ENCODE measurements around the gene CTRL.
A peak's percentile ranks its signal among the peaks of the same experiment; 100 is the strongest.

CTRL gene

GRCh38 chr16:67962135-67962534 lies 30.5 kb upstream of the CTRL start:
- DNase-seq: no peak

DNA sequence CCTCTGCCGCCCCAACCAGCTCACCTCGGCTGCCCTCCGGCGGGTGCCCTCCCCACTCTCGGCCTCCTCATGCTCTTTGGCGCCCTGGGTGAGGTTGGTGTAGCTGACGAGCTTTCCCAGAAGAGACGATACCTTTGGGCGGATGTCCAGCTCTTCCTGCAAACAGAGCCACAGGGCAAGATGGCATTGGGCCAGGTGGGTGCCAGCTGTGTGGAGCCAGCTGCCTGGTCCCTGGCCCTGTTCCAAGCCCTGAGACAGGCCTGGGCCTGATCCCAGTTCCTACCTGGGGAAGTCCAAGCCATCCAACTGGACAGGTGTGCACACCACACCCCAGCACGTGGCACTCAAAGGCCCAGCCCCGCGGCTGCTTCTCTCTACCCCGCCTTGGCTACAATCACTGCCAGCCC lies 29.9 kb upstream of the CTRL start:
- no peak for DNase-seq

DNA sequence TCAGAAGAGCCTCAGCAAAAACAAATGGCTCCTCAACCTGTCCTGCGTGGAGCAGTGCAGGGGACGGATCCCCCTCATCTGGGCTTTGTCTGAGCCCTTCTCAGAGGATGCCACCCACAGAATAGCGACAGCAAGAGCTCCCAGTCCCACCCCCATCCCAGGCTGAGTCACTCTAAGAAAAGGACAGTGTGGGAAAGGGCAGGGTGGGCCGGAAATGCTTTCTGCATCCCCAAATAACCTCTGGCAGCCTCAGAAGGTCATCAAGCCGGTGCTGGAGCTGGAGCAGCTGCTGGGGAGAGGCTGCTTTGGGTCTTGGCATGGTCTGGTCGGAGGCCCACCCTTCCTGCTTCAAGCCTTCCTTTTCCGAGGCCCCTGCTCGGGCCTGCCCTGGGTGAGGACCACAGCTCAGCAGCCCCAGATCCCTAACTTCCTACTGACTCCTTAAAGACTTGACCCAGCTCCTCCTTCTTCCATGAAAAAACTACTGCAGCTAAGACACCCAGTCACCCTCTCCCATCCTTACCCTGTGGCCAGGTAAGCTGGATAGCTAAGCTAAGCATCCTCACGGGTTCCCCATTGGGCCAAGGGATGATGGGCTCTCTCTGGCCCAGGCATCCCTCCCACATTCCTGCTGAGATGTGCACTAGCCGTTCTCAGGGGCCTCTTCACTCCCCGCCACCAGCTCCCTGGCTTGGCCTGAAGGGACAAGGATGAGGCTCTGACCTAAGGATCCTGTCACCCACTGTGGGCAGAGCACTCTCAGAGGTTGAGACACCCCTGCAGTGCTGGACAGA lies 28.1 kb upstream of the CTRL start:
- no peak for DNase-seq

- DNase-seq: no peak
Observed at GRCh38 chr16:67957622-67958021, 26.0 kb upstream of the CTRL start.

GRCh38 chr16:67954421-67955196 lies 22.9 kb upstream of the CTRL start:
- no peak for DNase-seq

- DNase-seq: no peak
Observed at GRCh38 chr16:67953641-67954375, 22.1 kb upstream of the CTRL start.

DNA sequence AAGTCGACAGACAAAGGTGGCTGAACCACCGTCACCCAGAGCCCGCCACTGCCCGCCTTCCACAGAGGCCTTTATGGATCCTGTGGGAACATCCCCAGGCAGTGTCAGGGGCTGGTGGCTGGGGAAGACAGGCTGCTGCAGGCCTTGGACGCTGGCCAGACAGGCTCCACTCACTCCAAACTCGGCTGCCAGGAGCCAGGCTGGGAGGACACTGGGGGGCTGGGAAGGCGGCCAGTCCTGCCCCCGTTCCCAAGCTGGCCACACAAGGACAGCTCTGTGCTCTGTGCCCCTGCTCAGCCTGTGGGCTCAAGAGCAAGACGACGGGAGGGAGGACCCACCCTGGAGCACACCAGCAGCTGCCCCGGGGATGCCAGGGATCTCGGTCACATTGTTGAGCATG lies 19.8 kb upstream of the CTRL start:
- peak; percentile 91 for DNase-seq

DNA sequence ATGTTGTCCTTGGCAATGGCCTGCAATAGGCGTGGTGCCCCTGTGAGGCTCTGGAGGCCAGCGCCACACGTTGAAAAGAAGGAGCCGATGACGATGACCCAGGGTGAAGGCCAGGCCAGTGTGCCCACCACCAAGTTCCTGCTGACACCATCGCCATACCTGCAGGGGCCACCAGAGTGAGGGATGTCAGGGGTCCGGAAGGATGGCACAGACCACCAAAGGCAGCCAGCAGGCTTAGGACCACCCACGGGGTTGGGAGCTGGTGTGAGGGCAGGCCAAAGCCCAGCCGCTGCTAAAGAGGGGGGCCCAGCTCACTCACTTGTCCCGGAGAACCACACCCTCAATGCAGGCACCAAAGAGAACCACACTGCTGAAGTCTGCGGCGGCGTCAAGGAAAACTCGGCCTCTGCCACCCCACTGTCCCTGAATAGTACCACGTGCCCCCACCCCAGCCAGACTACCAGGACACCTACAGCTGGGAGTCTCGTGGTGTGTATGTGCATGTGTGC lies 18.7 kb upstream of the CTRL start:
- DNase-seq: no peak

- DNase-seq: no peak
Observed at GRCh38 chr16:67949645-67950044, 18.0 kb upstream of the CTRL start.

GRCh38 chr16:67948015-67948414 lies 16.4 kb upstream of the CTRL start:
- DNase-seq: no peak

DNA sequence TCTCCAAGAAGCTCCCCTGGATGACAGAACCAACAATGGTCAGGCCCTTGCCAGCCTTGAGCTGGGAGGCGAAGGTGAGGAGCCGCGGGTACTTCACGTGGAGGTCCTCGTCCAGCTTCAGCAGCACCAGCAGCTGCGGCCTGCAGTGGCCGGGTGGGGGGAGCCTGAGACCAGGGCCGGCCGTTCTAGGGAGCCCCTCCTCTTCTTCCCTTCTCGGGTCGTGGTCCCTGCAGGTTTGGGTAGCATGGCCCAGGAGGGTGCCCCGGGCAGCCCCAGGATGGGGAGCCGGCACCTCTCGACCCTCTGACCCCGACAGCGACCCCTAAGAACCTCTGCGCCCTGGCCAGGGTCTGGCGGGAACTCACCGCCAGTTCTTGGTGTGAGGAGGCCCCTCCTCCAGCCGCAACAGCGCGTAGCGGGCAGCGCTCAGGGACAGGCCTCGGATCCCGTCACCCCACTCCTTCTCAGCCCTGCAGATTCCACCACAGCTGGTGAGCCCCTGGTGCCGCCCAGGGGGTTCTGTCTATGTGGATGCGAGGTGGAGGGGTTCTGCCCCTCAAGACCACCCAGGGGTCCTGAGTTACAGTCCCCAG lies 15.4 kb upstream of the CTRL start:
- DNase-seq: no peak

DNA sequence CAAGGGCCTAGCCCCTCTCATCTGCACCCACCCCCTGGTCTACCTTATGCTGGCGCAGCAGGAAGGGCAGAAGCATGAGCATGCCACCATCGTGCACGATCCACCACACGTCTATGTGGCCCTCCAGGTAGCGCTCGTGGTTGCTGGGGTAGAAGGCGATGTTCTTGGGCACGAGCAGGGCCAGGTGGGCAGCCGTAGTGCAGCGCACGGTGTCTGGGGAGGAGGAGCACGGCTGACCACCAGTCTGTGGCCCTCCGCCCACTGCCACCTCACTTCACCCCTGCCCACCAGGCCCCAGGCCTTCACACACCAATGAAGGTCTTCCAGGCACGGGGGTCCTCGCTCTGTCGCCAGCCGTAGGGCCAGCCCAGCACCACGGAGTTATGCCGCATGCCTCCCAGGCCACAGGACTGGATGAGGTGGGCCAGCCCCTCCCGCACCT lies 14.5 kb upstream of the CTRL start:
- DNase-seq: no peak

GRCh38 chr16:67945392-67945933 lies 13.8 kb upstream of the CTRL start:
- DNase-seq: no peak

DNA sequence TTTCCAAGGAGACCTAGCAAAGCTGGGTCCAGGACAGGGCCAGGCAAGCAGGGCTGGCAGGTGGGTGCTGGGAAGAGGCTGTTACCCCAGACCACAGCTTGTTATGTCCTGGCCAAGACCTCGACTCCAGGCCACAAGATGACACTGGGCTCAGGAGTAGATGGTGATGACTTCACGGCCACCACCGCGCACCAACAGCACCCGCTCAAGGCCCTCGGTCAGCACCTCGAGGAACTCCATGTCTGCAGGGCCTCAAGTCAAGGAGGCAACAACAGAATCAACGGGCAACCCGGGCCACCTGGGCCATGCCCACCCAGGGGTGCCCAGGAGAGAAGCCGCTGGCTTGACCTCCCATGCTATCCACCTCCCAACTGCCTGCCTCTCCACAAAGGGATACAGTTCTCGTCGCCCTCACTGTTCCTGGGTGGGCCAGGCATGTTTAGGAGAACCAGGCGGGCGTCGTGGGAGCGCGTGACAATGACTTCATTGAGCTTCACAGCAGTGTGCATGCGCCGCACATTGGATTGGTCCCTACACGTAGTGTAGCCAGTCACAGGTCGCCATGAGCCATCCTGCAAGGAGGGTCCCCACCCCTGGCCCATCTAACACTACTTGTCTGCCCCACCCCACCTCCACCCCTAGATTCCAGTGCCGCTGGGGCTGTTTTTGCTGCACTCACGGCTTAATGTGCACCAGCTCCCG lies 13.2 kb upstream of the CTRL start:
- no peak for DNase-seq

- peak; percentile 85 for DNase-seq
Observed at GRCh38 chr16:67943619-67944504, 12.2 kb upstream of the CTRL start, which contains the start of gene LCAT. TSS of gene LCAT (minus strand) at chr16:67944120. CDS start at chr16:67944101, 19 bp downstream.

- no peak for DNase-seq
Observed at GRCh38 chr16:67943256-67943618, 11.6 kb upstream of the CTRL start.

- DNase-seq: no peak
Observed at GRCh38 chr16:67942510-67943255, 11.0 kb upstream of the CTRL start.

GRCh38 chr16:67942200-67942509 lies 10.5 kb upstream of the CTRL start:
- DNase-seq: no peak

GRCh38 chr16:67941469-67942199 lies 10.0 kb upstream of the CTRL start:
- no peak for DNase-seq

Measured in midbrain (tissue), 1 donor.